NOMO-1 (cell line): ENCODE data around the gene TIAL1.
"Not testable (repeated sequence)": the region's sequence is repeated elsewhere in the genome, so short reads cannot be mapped to it uniquely, and the experiment has no call there.

ENCODE experiments used
- DNase-seq, 2 experiments: peaks; one replicate each; lab custom pipeline; 2025; ENCODE audit not compliant: unreplicated experiment in 2 of 2; lab: John Stamatoyannopoulos, UW

TIAL1 gene

GRCh38 chr10:119614686-119615085 is 17.9 kb upstream of the TIAL1 start:
- DNase-seq, result no peak

GRCh38 chr10:119613741-119614140 is 17.0 kb upstream of the TIAL1 start:
- DNase-seq, result no peak

- no peak for DNase-seq
Observed at GRCh38 chr10:119611433-119611832, 14.7 kb upstream of the TIAL1 start.

- DNase-seq, result no peak
Observed at GRCh38 chr10:119609516-119609915, 12.8 kb upstream of the TIAL1 start.

GRCh38 chr10:119608316-119609155 is 11.8 kb upstream of the TIAL1 start:
- no peak for DNase-seq

GRCh38 chr10:119604468-119604867 is 7.7 kb upstream of the TIAL1 start:
- no peak for DNase-seq

GRCh38 chr10:119602241-119603095 is 5.7 kb upstream of the TIAL1 start:
- peak; percentile 11 to 23 for DNase-seq

- DNase-seq, result no peak
Observed at GRCh38 chr10:119598397-119598796, 1.6 kb upstream of the TIAL1 start.

GRCh38 chr10:119597405-119598186 is 832 bp upstream of the TIAL1 start:
- DNase-seq, result peak in 1 of 2 experiments; percentile 35

- peak; percentile 14 to 34 for DNase-seq
Observed at GRCh38 chr10:119595676-119596515, 868 bp downstream of the TIAL1 start.

- DNase-seq, result no peak
Observed at GRCh38 chr10:119595134-119595675, 1.6 kb downstream of the TIAL1 start.

GRCh38 chr10:119588071-119588470 is 8.7 kb downstream of the TIAL1 start:
- DNase-seq, result no peak

GRCh38 chr10:119578355-119578754 is 18.4 kb downstream of the TIAL1 start:
- no peak for DNase-seq

- DNase-seq, result no peak
Observed at GRCh38 chr10:119575991-119576390, 20.8 kb downstream of the TIAL1 start.

GRCh38 chr10:119575506-119575905 is 21.3 kb downstream of the TIAL1 start:
- DNase-seq, result no peak

- no peak for DNase-seq
Observed at GRCh38 chr10:119567978-119568377, 28.8 kb downstream of the TIAL1 start.

- no peak for DNase-seq
Observed at GRCh38 chr10:119562097-119562496, 34.7 kb downstream of the TIAL1 start.

GRCh38 chr10:119559511-119559910 is 37.3 kb downstream of the TIAL1 start:
- not testable (repeated sequence) for DNase-seq

- DNase-seq, result not testable (repeated sequence)
Observed at GRCh38 chr10:119556081-119556480, 40.7 kb downstream of the TIAL1 start.
